Psoas muscle (tissue), 8 donors: ENCODE data around the gene SLC6A19. TPM values are rescaled to one million over a fixed set of nuclear protein-coding genes. Genes with fewer than 3 reads are reported as not detected.

Experiments used
- ATAC-seq, 4 donors: fragments of 200-7000 bp; cut with Tn5 transposase; one replicate each; pipeline ENCODE4 v1.9.1; 2020; ENCODE audit warnings: moderate library complexity in 3 of 4, mild to moderate bottlenecking in 2 of 4
- DNase-seq, 2 donors: peaks; one replicate each; pipeline ENCODE4 v3.0.0-alpha.2; 2020
- H3K27ac ChIP-seq: fragments of 200-600 bp; one replicate; pipeline ENCODE4 v1.8.0; 2022
- H3K27me3 ChIP-seq, 3 donors: fragments of 200-600 bp in 1 of 3; one replicate each; pipeline versions ENCODE4 v1.6.1 to v1.8.0; 2013 to 2022; ENCODE audit warnings: low read length in 2 of 3, mild to moderate bottlenecking in 2 of 3, moderate library complexity in 1 of 3; ENCODE audit not compliant: insufficient read depth in 3 of 3
- H3K36me3 ChIP-seq, 2 donors: fragments of 200-600 bp in 1 of 2; one replicate each; pipeline versions ENCODE4 v1.6.1 to v1.8.0; 2013 to 2022; ENCODE audit warnings: low read depth in 1 of 2, mild to moderate bottlenecking in 1 of 2, moderate library complexity in 1 of 2; ENCODE audit not compliant: insufficient read depth in 1 of 2
- H3K4me1 ChIP-seq: fragments of 200-600 bp; one replicate; pipeline ENCODE4 v1.8.0; 2022
- H3K4me3 ChIP-seq: fragments of 200-600 bp; one replicate; pipeline ENCODE4 v1.8.0; 2022; ENCODE audit warnings: mild to moderate bottlenecking
- H3K9me3 ChIP-seq: fragments of 200-600 bp; one replicate; pipeline ENCODE4 v1.8.0; 2022
- WGBS, 3 donors: extraction: QIAGEN DNeasy Blood & Tissue Kit; methylation state at CpG; one replicate each; pipeline versions ENCODE4 v1.1.6 to v1.1.7; 2013; 5-methylcytosine and 5-hydroxymethylcytosine counted together
- intact Hi-C, 2 donors: fragments of 100-400 bp; cut with DNase I; formaldehyde crosslinking; loops; one replicate each; pipeline versions ENCODE4 v1.11.0 to v1.14.2; 2022
- polyA plus RNA-seq, 3 donors: library from polyadenylated mRNA; stranded (reverse); fragments of 200-250 nt; gene quantifications; one replicate each; pipeline ENCODE4 v1.2.3, GENCODE V29; 2013
- total RNA-seq, 4 donors: library from RNA; stranded (reverse); fragmentation: NEBNext Ultra II Directional in 2 of 4; extraction: Animal tissue kit (Norgen Biotek cat#: 25700) in 2 of 4; gene quantifications; one replicate each; pipeline versions ENCODE4 v1.2.1 to v1.2.4, GENCODE V29; 2021 to 2023
- TF ChIP-seq, protein P1 (sequence below): fragments of 200-600 bp; IDR thresholded peaks from one replicate; pipeline ENCODE4 v1.8.0; 2022; ENCODE audit warnings: antibody characterized with exemption
- donor health status: healthy with polysubstance abuse.
- donor health status: DM: no; HTN: no; CAD: no; lungs with moderate emphysema.
- donor health status: Bipolar disorder and iron deficiency.
- donor health status: healthy.
- donor health status: DM: yes; HTN: yes; CAD: no.
- donor health status: DM: no; HTN: no; CAD: no.
- donor health status: DM: no; HTN: no; CAD: no.
- donor health status: DM: yes; HTN: yes; CAD: no.

Gene SLC6A19
- total and polyA plus RNA-seq, 7 donors = 0.03 to 0.08 TPM; not detected in 5

DNA sequence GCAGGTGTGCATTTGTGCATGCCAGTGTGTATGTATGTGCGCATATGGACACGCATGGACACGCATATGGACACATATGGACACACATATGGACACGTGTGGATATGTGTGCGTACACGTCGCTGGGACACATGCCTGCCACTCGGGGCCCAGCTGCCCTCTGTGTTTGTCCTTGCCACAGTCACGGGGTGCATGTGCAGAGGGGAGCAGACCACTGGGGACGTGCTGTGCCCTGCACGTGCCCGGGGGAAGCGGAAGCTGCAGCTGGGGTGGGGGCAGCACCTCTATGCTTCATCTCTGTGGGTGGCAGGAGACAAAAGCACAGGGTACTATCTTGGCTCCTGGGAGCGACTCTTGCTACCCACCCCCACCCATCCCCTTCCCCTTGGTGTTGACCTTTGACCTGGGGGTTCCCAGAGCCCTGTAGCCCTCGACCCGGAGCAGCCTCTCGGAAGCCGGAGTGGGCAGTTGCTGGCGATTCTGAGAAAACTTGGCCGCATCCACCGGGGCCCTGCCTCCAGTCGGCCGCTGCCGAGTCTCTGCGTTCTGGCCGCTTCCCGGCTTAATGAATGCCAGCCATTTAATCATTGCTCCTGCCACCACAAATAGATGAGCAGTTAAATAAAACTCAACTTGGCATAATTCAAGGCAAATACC lies 21.4 kb downstream of the SLC6A19 start:
- no peak overlapping the region for H3K4me3 ChIP-seq
- no peak for DNase-seq
- intact Hi-C loops = no loop called here
- H3K4me1 ChIP-seq = no peaks in the 10 kb centered on the region
- WGBS, 3 donors = 73 to 77% (median 77%) methylated on average over 27 of the region's 27 CpGs
- no peaks in the 10 kb centered on the region for H3K36me3 ChIP-seq
- no peak for ATAC-seq
- H3K27me3 ChIP-seq = peaks cover 0 to 15% (median 7%) of the 10 kb centered on the region in 3 donors
- no peaks in the 10 kb centered on the region for H3K9me3 ChIP-seq
- H3K27ac ChIP-seq = no peak overlapping the region
- TF ChIP-seq, protein P1, sequence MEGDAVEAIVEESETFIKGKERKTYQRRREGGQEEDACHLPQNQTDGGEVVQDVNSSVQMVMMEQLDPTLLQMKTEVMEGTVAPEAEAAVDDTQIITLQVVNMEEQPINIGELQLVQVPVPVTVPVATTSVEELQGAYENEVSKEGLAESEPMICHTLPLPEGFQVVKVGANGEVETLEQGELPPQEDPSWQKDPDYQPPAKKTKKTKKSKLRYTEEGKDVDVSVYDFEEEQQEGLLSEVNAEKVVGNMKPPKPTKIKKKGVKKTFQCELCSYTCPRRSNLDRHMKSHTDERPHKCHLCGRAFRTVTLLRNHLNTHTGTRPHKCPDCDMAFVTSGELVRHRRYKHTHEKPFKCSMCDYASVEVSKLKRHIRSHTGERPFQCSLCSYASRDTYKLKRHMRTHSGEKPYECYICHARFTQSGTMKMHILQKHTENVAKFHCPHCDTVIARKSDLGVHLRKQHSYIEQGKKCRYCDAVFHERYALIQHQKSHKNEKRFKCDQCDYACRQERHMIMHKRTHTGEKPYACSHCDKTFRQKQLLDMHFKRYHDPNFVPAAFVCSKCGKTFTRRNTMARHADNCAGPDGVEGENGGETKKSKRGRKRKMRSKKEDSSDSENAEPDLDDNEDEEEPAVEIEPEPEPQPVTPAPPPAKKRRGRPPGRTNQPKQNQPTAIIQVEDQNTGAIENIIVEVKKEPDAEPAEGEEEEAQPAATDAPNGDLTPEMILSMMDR = no peak

DNA sequence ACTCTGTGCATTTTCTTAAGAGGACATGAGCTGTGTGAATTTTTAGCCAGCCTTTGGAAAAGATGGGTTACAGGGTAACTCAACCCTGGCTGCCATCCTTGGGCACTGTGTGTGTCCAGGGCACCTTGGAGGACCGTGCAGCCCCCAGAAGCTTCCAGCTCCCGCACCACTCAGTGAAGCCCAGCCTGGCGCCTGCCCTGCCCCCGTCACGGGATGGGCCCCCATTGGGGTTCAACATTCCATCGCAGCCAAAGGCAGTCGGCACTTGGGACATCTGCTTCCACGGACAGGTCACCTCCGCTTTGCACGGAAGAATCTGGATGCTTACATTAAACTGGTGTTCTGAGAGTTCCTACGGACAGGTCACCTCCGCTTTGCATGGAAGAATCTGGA lies 21.9 kb downstream of the SLC6A19 start:
- 83 to 85% (median 85%) methylated on average over 12 of the region's 12 CpGs for WGBS, 3 donors
- DNase-seq (no peak), ATAC-seq (no peak)
- Histone ChIP-seq H3K27ac (no peak overlapping the region), H3K4me1 (no peaks in the 10 kb centered on the region), H3K4me3 (no peak overlapping the region), H3K36me3 (no peaks in the 10 kb centered on the region), H3K27me3 (peaks cover 0 to 16% (median 7%) of the 10 kb centered on the region in 3 donors), H3K9me3 (no peaks in the 10 kb centered on the region)
- intact Hi-C loops = no loop called here
- TF ChIP-seq, protein P1 = no peak

GRCh38 chr5:1224631-1225030 lies 23.2 kb downstream of the SLC6A19 start:
- intact Hi-C loops = no loop called here
- TF ChIP-seq, protein P1 = no peak
- Histone ChIP-seq H3K36me3 (no peaks in the 10 kb centered on the region), H3K27me3 (peaks cover 0 to 24% (median 6%) of the 10 kb centered on the region in 3 donors), H3K4me1 (no peaks in the 10 kb centered on the region), H3K9me3 (no peaks in the 10 kb centered on the region), H3K4me3 (no peak overlapping the region), H3K27ac (no peak overlapping the region)
- ATAC-seq = no peak
- 85 to 90% (median 86%) methylated on average over 13 to 15 of the region's 15 CpGs for WGBS, 3 donors
- DNase-seq = no peak

GRCh38 chr5:1225081-1225480 lies 23.7 kb downstream of the SLC6A19 start, which contains the start of gene SLC6A18:
Gene SLC6A18 (plus strand): TSS chr5:1225381. CDS start chr5:1225478, 97 bp downstream.
- 73 to 81% (median 78%) methylated on average over 11 of the region's 11 CpGs for WGBS, 3 donors

More at GRCh38 chr5:1225081-1225480, 23.7 kb downstream of the SLC6A19 start, which contains the start of gene SLC6A18:
- ATAC-seq = no peak
- Histone ChIP-seq H3K4me1 (no peaks in the 10 kb centered on the region), H3K27me3 (peaks cover 0 to 21% (median 6%) of the 10 kb centered on the region in 3 donors), H3K36me3 (no peaks in the 10 kb centered on the region), H3K9me3 (no peaks in the 10 kb centered on the region), H3K4me3 (no peak within 1 kb of the TSS), H3K27ac (no peak within 1 kb of the TSS)
- TF ChIP-seq, protein P1 = no peak
- DNase-seq = no peak
- intact Hi-C loops = no loop called here
